DMS53 treated with DMSO at 0.1 percent for 48 hours (cell line): ENCODE data around the gene FFAR4.

Experiments
- DNase-seq: peaks from one replicate; lab custom pipeline; 2025; ENCODE audit not compliant: unreplicated experiment; lab: John Stamatoyannopoulos, UW

Gene FFAR4

GRCh38 chr10:93599335-93599734 lies 32.9 kb downstream of the FFAR4 start:
- DNase-seq = no peak

- DNase-seq = no peak
These were observed 33.3 kb downstream of the FFAR4 start for GRCh38 chr10:93599778-93600177.

- DNase-seq = no peak
These were observed 34.1 kb downstream of the FFAR4 start for GRCh38 chr10:93600446-93601145.

GRCh38 chr10:93601146-93601773 lies 34.8 kb downstream of the FFAR4 start, which contains the start of gene RBP4:
RBP4 (minus strand) TSS chr10:93601235; CDS start chr10:93601028, 207 bp downstream.
- peak; percentile 6 for DNase-seq

GRCh38 chr10:93601774-93602162 lies 35.3 kb downstream of the FFAR4 start:
- DNase-seq = no peak

GRCh38 chr10:93603023-93603422 lies 36.6 kb downstream of the FFAR4 start:
- DNase-seq = no peak

- DNase-seq = no peak
These were observed 37.7 kb downstream of the FFAR4 start for GRCh38 chr10:93604146-93604545.

- DNase-seq = no peak
These were observed 42.0 kb downstream of the FFAR4 start for GRCh38 chr10:93608421-93608820.

- no peak for DNase-seq
These were observed 45.8 kb downstream of the FFAR4 start, which contains the start of gene PDE6C for GRCh38 chr10:93612311-93612710. PDE6C (plus strand) TSS chr10:93612537; CDS start chr10:93612726, 189 bp downstream.

GRCh38 chr10:93613126-93613525 lies 46.7 kb downstream of the FFAR4 start:
- DNase-seq = no peak

GRCh38 chr10:93614101-93614825 lies 47.8 kb downstream of the FFAR4 start:
- DNase-seq = no peak

- no peak for DNase-seq
These were observed 49.2 kb downstream of the FFAR4 start for GRCh38 chr10:93615576-93616235.

- DNase-seq = no peak
These were observed 54.5 kb downstream of the FFAR4 start for GRCh38 chr10:93620925-93621324.

- no peak for DNase-seq
These were observed 56.5 kb downstream of the FFAR4 start for GRCh38 chr10:93622942-93623341.

- DNase-seq = no peak
These were observed 62.4 kb downstream of the FFAR4 start for GRCh38 chr10:93628858-93629257.

GRCh38 chr10:93629647-93630305 lies 63.3 kb downstream of the FFAR4 start:
- no peak for DNase-seq

GRCh38 chr10:93630625-93631557 lies 64.4 kb downstream of the FFAR4 start:
- no peak for DNase-seq
